Activated CD4-positive, CD25-positive, alpha-beta regulatory T cell treated with anti-CD3 and anti-CD28 coated beads, Interleukin-2, amount 50 U/mL, for 16 hours (primary cell): ENCODE results near the gene DHX34.
"Not testable (repeated sequence)": the region's sequence is repeated elsewhere in the genome, so short reads cannot be mapped to it uniquely, and the experiment has no call there.

Experiments
- DNase-seq: peaks from one replicate; pipeline ENCODE4 v3.0.0-alpha.2; 2020; ENCODE audit warnings: low read depth, low spot score

Gene DHX34

GRCh38 chr19:47370045-47370611, 21.0 kb downstream of the DHX34 start:
- no peak for DNase-seq

GRCh38 chr19:47371261-47371660, 22.1 kb downstream of the DHX34 start:
- DNase-seq, result no peak

- DNase-seq, result no peak
Measured at GRCh38 chr19:47372603-47373002, 23.5 kb downstream of the DHX34 start.

GRCh38 chr19:47373246-47374240, 24.4 kb downstream of the DHX34 start:
- DNase-seq, result no peak

GRCh38 chr19:47374876-47375693, 26.0 kb downstream of the DHX34 start:
- DNase-seq, result no peak

- DNase-seq, result no peak
Measured at GRCh38 chr19:47375694-47376588, 26.8 kb downstream of the DHX34 start.

- DNase-seq, result no peak
Measured at GRCh38 chr19:47376589-47377144, 27.6 kb downstream of the DHX34 start.

GRCh38 chr19:47377208-47377701, 28.1 kb downstream of the DHX34 start:
- no peak for DNase-seq

GRCh38 chr19:47377801-47378200, 28.7 kb downstream of the DHX34 start:
- DNase-seq, result no peak

GRCh38 chr19:47378246-47378645, 29.1 kb downstream of the DHX34 start:
- DNase-seq, result no peak

GRCh38 chr19:47379381-47379938, 30.3 kb downstream of the DHX34 start:
- no peak for DNase-seq

- no peak for DNase-seq
Measured at GRCh38 chr19:47380559-47380958, 31.4 kb downstream of the DHX34 start.

GRCh38 chr19:47381121-47381520, 32.0 kb downstream of the DHX34 start:
- no peak for DNase-seq

- DNase-seq, result no peak
Measured at GRCh38 chr19:47381653-47382279, 32.7 kb downstream of the DHX34 start.

GRCh38 chr19:47383890-47384289, 34.8 kb downstream of the DHX34 start:
- not testable (repeated sequence) for DNase-seq

GRCh38 chr19:47384533-47384932, 35.4 kb downstream of the DHX34 start:
- DNase-seq, result not testable (repeated sequence)

- DNase-seq, result not testable (repeated sequence)
Measured at GRCh38 chr19:47386582-47386981, 37.5 kb downstream of the DHX34 start.

- DNase-seq, result not testable (repeated sequence)
Measured at GRCh38 chr19:47387623-47388022, 38.5 kb downstream of the DHX34 start.

GRCh38 chr19:47388721-47389120, 39.6 kb downstream of the DHX34 start:
- DNase-seq, result not testable (repeated sequence)

GRCh38 chr19:47389150-47389556, 40.0 kb downstream of the DHX34 start:
- DNase-seq, result no peak
